Hepatocyte (in vitro differentiated cells): ENCODE measurements around the gene FMNL2.

Experiments
- CTCF ChIP-seq: fragments of 200-600 bp; sonication (generic); IDR thresholded peaks from 2 replicates; pipeline ENCODE4 v1.5.1; 2016; ENCODE audit warnings: antibody characterized with exemption, mild to moderate bottlenecking; ENCODE audit not compliant: poor library complexity
- EZH2 ChIP-seq: fragments of 200-600 bp; sonication (generic); IDR thresholded peaks from 2 replicates; pipeline ENCODE4 v1.6.1; 2016; ENCODE audit warnings: antibody characterized with exemption, mild to moderate bottlenecking, borderline replicate concordance
- EZH2phosphoT487 ChIP-seq: fragments of 200-600 bp; sonication (generic); IDR thresholded peaks from one replicate; pipeline ENCODE4 v1.6.1; 2018; ENCODE audit warnings: antibody characterized with exemption, mild to moderate bottlenecking, low read depth, moderate library complexity; ENCODE audit not compliant: unreplicated experiment, severe bottlenecking

GRCh38 chr2:152578573-152578972 lies 243.6 kb downstream of the FMNL2 start:
- TF ChIP-seq CTCF (no peak), EZH2phosphoT487 (no peak), EZH2 (no peak)
